ENCODE results near the gene SMC4. TPM values are rescaled to one million over a fixed set of nuclear protein-coding genes. Genes with fewer than 3 reads are reported as not detected.

The SMC4 gene
- total RNA-seq, 4 donors from 2014 or later, result 11.7 to 27.1 (median 21.1) TPM

- WGBS, 2 donors, result 80 to 92% methylated on average over 3 of the region's 3 CpGs
- H3K36me3 ChIP-seq, result peaks cover 0 to 43% (median 0%) of the 10 kb centered on the region in 3 donors
- H3K4me3 ChIP-seq, result no peak overlapping the region
These were observed 17.9 kb downstream of the SMC4 start for GRCh38 chr3:160417311-160417710.

GRCh38 chr3:160427832-160428424, 28.5 kb downstream of the SMC4 start:
- no peak for TF ChIP-seq POLR2A (IDR thresholded peaks at IDR 0.05)
- no peak for TF ChIP-seq CTCF (IDR thresholded peaks at IDR 0.05)
- no peak for TF ChIP-seq EP300 (IDR thresholded peaks at IDR 0.05)
- peaks cover 0 to 83% (median 6%) of the 10 kb centered on the region in 3 donors for H3K36me3 ChIP-seq
- no peaks in the 10 kb centered on the region for H3K4me1 ChIP-seq
- no peak overlapping the region for H3K4me3 ChIP-seq
- no peak overlapping the region for H3K27ac ChIP-seq
- no peaks in the 10 kb centered on the region for H3K9me3 ChIP-seq
- H3K27me3 ChIP-seq, result no peaks in the 10 kb centered on the region
- 94 to 97% methylated on average over 11 of the region's 11 CpGs for WGBS, 2 donors
- no peak for DNase-seq (ENCODE audit: low spot score in 2 of 2)

More at GRCh38 chr3:160417311-160417710, 17.9 kb downstream of the SMC4 start:
- Histone ChIP-seq H3K27me3 (no peaks in the 10 kb centered on the region), H3K4me1 (no peaks in the 10 kb centered on the region), H3K27ac (no peak overlapping the region), H3K9me3 (no peaks in the 10 kb centered on the region)
- TF ChIP-seq CTCF (IDR thresholded peaks at IDR 0.05) (no peak), EP300 (IDR thresholded peaks at IDR 0.05) (no peak), POLR2A (IDR thresholded peaks at IDR 0.05) (no peak)
- no peak for DNase-seq (ENCODE audit: low spot score in 2 of 2)

GRCh38 chr3:160434071-160434470, 34.6 kb downstream of the SMC4 start:
- no peaks in the 10 kb centered on the region for H3K9me3 ChIP-seq
- H3K4me1 ChIP-seq, result no peaks in the 10 kb centered on the region
- TF ChIP-seq POLR2A (IDR thresholded peaks at IDR 0.05) (no peak), EP300 (IDR thresholded peaks at IDR 0.05) (no peak), CTCF (IDR thresholded peaks at IDR 0.05) (no peak)
- no peak overlapping the region for H3K4me3 ChIP-seq
- H3K36me3 ChIP-seq, result peaks cover 0 to 45% (median 11%) of the 10 kb centered on the region in 3 donors
- no peaks in the 10 kb centered on the region for H3K27me3 ChIP-seq
- WGBS, 2 donors, result 67 to 73% methylated on average over 2 of the region's 2 CpGs
- H3K27ac ChIP-seq, result no peak overlapping the region
- no peak for DNase-seq (ENCODE audit: low spot score in 2 of 2)

- no peak overlapping the region for H3K27ac ChIP-seq
- no peaks in the 10 kb centered on the region for H3K4me1 ChIP-seq
- no peaks in the 10 kb centered on the region for H3K9me3 ChIP-seq
- DNase-seq (ENCODE audit: low spot score in 2 of 2), result no peak
- no peak overlapping the region for H3K4me3 ChIP-seq
- TF ChIP-seq POLR2A (IDR thresholded peaks at IDR 0.05), result no peak
- no peaks in the 10 kb centered on the region for H3K27me3 ChIP-seq
- peaks cover 0 to 40% (median 11%) of the 10 kb centered on the region in 3 donors for H3K36me3 ChIP-seq
- 87 to 94% methylated on average over 2 of the region's 2 CpGs for WGBS, 2 donors
These were observed 35.6 kb downstream of the SMC4 start for GRCh38 chr3:160435095-160435494.

GRCh38 chr3:160435747-160436146, 36.3 kb downstream of the SMC4 start:
- Histone ChIP-seq H3K9me3 (no peaks in the 10 kb centered on the region), H3K4me3 (no peak overlapping the region), H3K36me3 (peaks cover 0 to 34% (median 11%) of the 10 kb centered on the region in 3 donors), H3K4me1 (no peaks in the 10 kb centered on the region), H3K27me3 (no peaks in the 10 kb centered on the region), H3K27ac (no peak overlapping the region)
- no peak for DNase-seq (ENCODE audit: low spot score in 2 of 2)
- 90% methylated on average over 1 of the region's 1 CpG for WGBS, 2 donors
- TF ChIP-seq CTCF (IDR thresholded peaks at IDR 0.05) (no peak), EP300 (IDR thresholded peaks at IDR 0.05) (no peak), POLR2A (IDR thresholded peaks at IDR 0.05) (no peak)
